CD14-positive monocyte (primary cell): Measurements from ENCODE around the gene SLC38A8. TPM values are rescaled to one million over a fixed set of nuclear protein-coding genes. Genes with fewer than 3 reads are reported as not detected.

Experiments
- DNase-seq, 3 donors: peaks; one replicate each; pipeline ENCODE4 v3.0.0-alpha.2; 2011 to 2022
- H2AFZ ChIP-seq: 2 replicates; pipeline ENCODE4 v1.6.0; 2012; ENCODE audit warnings: mild to moderate bottlenecking, low read depth, low read length, inconsistent platforms; ENCODE audit not compliant: insufficient read depth, poor library complexity, severe bottlenecking
- H3K27ac ChIP-seq, 2 donors: 1 replicate in 1 of 2; 2 replicates in 1 of 2; pipeline ENCODE4 v1.5.1; 2012 to 2013; ENCODE audit warnings: low read length in 2 of 2, control low read depth in 1 of 2, inconsistent platforms in 1 of 2, low read depth in 1 of 2, mild to moderate bottlenecking in 1 of 2
- H3K27me3 ChIP-seq, 2 donors: one replicate each; pipeline versions ENCODE4 v1.6.0 to v1.6.1; 2011 to 2013; ENCODE audit warnings: low read length in 2 of 2; ENCODE audit not compliant: control insufficient read depth in 2 of 2, insufficient read depth in 2 of 2
- H3K36me3 ChIP-seq, 2 donors: replicated peaks in 1 of 2; 1 replicate in 1 of 2; 2 replicates in 1 of 2; pipeline versions ENCODE4 v1.5.1 to v1.6.1; 2012 to 2013; ENCODE audit warnings: low read length in 2 of 2, control low read depth in 1 of 2, inconsistent platforms in 1 of 2, mild to moderate bottlenecking in 1 of 2; ENCODE audit not compliant: insufficient read depth in 2 of 2, control insufficient read depth in 1 of 2
- H3K4me1 ChIP-seq, 2 donors: 1 replicate in 1 of 2; 2 replicates in 1 of 2; pipeline versions ENCODE4 v1.5.1 to v1.6.1; 2012 to 2013; ENCODE audit warnings: low read length in 2 of 2, control low read depth in 1 of 2, inconsistent platforms in 1 of 2, mild to moderate bottlenecking in 1 of 2, moderate library complexity in 1 of 2; ENCODE audit not compliant: insufficient read depth in 2 of 2, control insufficient read depth in 1 of 2
- H3K4me2 ChIP-seq: replicated peaks from 2 replicates; pipeline ENCODE3; 2012; ENCODE audit warnings: low read length, moderate library complexity, mild to moderate bottlenecking; ENCODE audit not compliant: poor library complexity, severe bottlenecking; ENCODE audit errors: extremely low read depth
- H3K4me3 ChIP-seq, 3 experiments: fragments of 200-600 bp in 1 of 3; sonication (generic) in 1 of 3; replicated peaks in 1 of 3; 1 replicate in 2 of 3; 2 replicates in 1 of 3; pipeline ENCODE4 v1.5.1; 2011 to 2013; ENCODE audit warnings: low read length in 3 of 3, mild to moderate bottlenecking in 3 of 3, control low read depth in 2 of 3, low read depth in 2 of 3, inconsistent platforms in 1 of 3, moderate library complexity in 1 of 3
- H3K79me2 ChIP-seq: 2 replicates; pipeline ENCODE4 v1.6.0; 2012; ENCODE audit warnings: mild to moderate bottlenecking, control low read depth, inconsistent platforms, low read length, moderate library complexity; ENCODE audit not compliant: insufficient read depth
- H3K9ac ChIP-seq: 2 replicates; pipeline ENCODE4 v1.6.0; 2017; ENCODE audit warnings: low read length, mild to moderate bottlenecking; ENCODE audit not compliant: insufficient read depth, poor library complexity, severe bottlenecking
- H3K9me3 ChIP-seq, 2 donors: replicated peaks in 1 of 2; 1 replicate in 1 of 2; 2 replicates in 1 of 2; pipeline versions ENCODE4 v1.5.1 to v1.6.1; 2012 to 2013; ENCODE audit warnings: low read length in 2 of 2, control low read depth in 1 of 2; ENCODE audit not compliant: control insufficient read depth in 1 of 2, insufficient read depth in 1 of 2
- H4K20me1 ChIP-seq: 2 replicates; pipeline ENCODE4 v1.6.0; 2012; ENCODE audit warnings: mild to moderate bottlenecking, low read length, control low read depth, moderate library complexity; ENCODE audit not compliant: insufficient read depth
- H3K27ac Mint-ChIP-seq, 7 donors: one replicate each; pipeline ENCODE4 v1.8.0; 2020; ENCODE audit warnings: mild to moderate bottlenecking in 7 of 7, mixed read lengths in 7 of 7, moderate library complexity in 6 of 7, inconsistent platforms in 2 of 7
- H3K27me3 Mint-ChIP-seq, 3 donors: one replicate each; pipeline ENCODE4 v1.8.0; 2021 to 2022; ENCODE audit warnings: low read depth in 3 of 3, mild to moderate bottlenecking in 3 of 3, mixed read lengths in 3 of 3, moderate library complexity in 3 of 3, inconsistent platforms in 1 of 3
- H3K36me3 Mint-ChIP-seq, 2 donors: one replicate each; pipeline ENCODE4 v1.8.0; 2020; ENCODE audit warnings: mixed read lengths in 2 of 2, inconsistent platforms in 1 of 2, mild to moderate bottlenecking in 1 of 2
- H3K4me1 Mint-ChIP-seq: one replicate; pipeline ENCODE4 v1.8.0; 2020; ENCODE audit warnings: mild to moderate bottlenecking, mixed read lengths
- H3K4me3 Mint-ChIP-seq, 2 donors: one replicate each; pipeline ENCODE4 v1.8.0; 2020; ENCODE audit warnings: mild to moderate bottlenecking in 2 of 2, mixed read lengths in 2 of 2, moderate library complexity in 1 of 2
- H3K9me3 Mint-ChIP-seq, 7 donors: one replicate each; pipeline ENCODE4 v1.8.0; 2020 to 2022; ENCODE audit warnings: mixed read lengths in 7 of 7, mild to moderate bottlenecking in 6 of 7, moderate library complexity in 6 of 7, inconsistent platforms in 2 of 7
- WGBS: methylation state at CpG from one replicate; pipeline ENCODE4 v1.1.5; 2013; ENCODE audit warnings: missing lambda C conversion rate; ENCODE audit not compliant: insufficient coverage; 5-methylcytosine and 5-hydroxymethylcytosine counted together
- intact Hi-C, 2 donors: fragments of 100-400 bp; cut with micrococcal nuclease; formaldehyde crosslinking; loops; one replicate each; pipeline versions ENCODE4 v1.15.0 to v1.15.1; 2023
- polyA plus RNA-seq, 3 donors: library from polyadenylated mRNA; depleted of rRNA in 1 of 3; unstranded in 2 of 3; stranded (reverse) in 1 of 3; fragments of 300-500 nt in 2 of 3; fragments of >200 nt in 1 of 3; fragmentation: Illumina TruSeq in 2 of 3; gene quantifications; 1 replicate in 2 of 3; 2 replicates in 1 of 3; pipeline ENCODE4 v1.2.3, GENCODE V29; 2012 to 2021
- TF ChIP-seq, protein P1 (sequence below): fragments of 200-600 bp; IDR thresholded peaks from one replicate; pipeline ENCODE4 v1.8.0; 2022; ENCODE audit warnings: antibody characterized with exemption, mild to moderate bottlenecking

SLC38A8 gene
- polyA plus RNA-seq, 3 donors: not detected

- peaks cover 0 to 3% (median 0%) of the 10 kb centered on the region in 7 donors for H3K9me3 Mint-ChIP-seq
- no peak overlapping the region for H3K9ac ChIP-seq
- 73% methylated on average over 9 of the region's 12 CpGs for WGBS
These were observed 39.6 kb downstream of the SLC38A8 start for GRCh38 chr16:84003038-84003437.

DNA sequence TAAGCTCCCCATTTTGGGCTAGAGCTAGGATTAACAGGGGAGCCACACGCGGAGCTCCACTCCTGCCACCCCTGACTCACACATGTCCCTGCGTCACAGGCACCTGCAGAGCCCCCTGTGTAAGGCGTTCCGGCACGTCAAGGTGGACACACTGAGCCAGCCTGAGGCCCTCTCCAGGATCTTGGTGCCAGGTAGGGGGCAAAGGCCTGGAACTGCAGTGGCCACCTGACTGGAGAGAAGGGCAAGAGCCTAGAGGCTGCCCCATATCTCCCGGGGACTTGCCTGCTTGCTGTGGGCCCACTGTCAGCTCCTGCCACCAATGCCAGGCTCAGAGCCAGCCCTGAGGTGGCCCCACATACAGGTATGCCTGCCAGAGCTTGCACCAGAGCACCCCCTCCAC, 40.9 kb downstream of the SLC38A8 start:
- H3K36me3 ChIP-seq: no peaks in the 10 kb centered on the region
- H3K36me3 Mint-ChIP-seq: no peaks in the 10 kb centered on the region
- no peak for DNase-seq
- no peaks in the 10 kb centered on the region for H3K9me3 ChIP-seq
- H4K20me1 ChIP-seq: no peaks in the 10 kb centered on the region
- no peak overlapping the region for H3K9ac ChIP-seq
- H3K27ac Mint-ChIP-seq: no peak overlapping the region
- WGBS: 97% methylated on average over 4 of the region's 7 CpGs
- no peak overlapping the region for H3K4me3 ChIP-seq
- H3K4me1 ChIP-seq: no peaks in the 10 kb centered on the region
- H3K27ac ChIP-seq: no peak overlapping the region
- H3K79me2 ChIP-seq: no peaks in the 10 kb centered on the region
- peaks cover 32 to 52% (median 37%) of the 10 kb centered on the region in 3 donors for H3K27me3 Mint-ChIP-seq
- H3K4me2 ChIP-seq: no peak overlapping the region
- intact Hi-C loops: no loop called here
- no peak overlapping the region for H2AFZ ChIP-seq
- H3K4me3 Mint-ChIP-seq: no peak overlapping the region
- TF ChIP-seq, protein P1, sequence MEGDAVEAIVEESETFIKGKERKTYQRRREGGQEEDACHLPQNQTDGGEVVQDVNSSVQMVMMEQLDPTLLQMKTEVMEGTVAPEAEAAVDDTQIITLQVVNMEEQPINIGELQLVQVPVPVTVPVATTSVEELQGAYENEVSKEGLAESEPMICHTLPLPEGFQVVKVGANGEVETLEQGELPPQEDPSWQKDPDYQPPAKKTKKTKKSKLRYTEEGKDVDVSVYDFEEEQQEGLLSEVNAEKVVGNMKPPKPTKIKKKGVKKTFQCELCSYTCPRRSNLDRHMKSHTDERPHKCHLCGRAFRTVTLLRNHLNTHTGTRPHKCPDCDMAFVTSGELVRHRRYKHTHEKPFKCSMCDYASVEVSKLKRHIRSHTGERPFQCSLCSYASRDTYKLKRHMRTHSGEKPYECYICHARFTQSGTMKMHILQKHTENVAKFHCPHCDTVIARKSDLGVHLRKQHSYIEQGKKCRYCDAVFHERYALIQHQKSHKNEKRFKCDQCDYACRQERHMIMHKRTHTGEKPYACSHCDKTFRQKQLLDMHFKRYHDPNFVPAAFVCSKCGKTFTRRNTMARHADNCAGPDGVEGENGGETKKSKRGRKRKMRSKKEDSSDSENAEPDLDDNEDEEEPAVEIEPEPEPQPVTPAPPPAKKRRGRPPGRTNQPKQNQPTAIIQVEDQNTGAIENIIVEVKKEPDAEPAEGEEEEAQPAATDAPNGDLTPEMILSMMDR: no peak
- no peaks in the 10 kb centered on the region for H3K4me1 Mint-ChIP-seq
- H3K27me3 ChIP-seq: peaks cover 0 to 37% of the 10 kb centered on the region in 2 donors
- H3K9me3 Mint-ChIP-seq: peaks cover 0 to 3% (median 0%) of the 10 kb centered on the region in 7 donors

More at GRCh38 chr16:84003038-84003437, 39.6 kb downstream of the SLC38A8 start:
- no peak for DNase-seq
- intact Hi-C loops: no loop called here
- H3K36me3 ChIP-seq: no peaks in the 10 kb centered on the region
- H3K27ac ChIP-seq: no peak overlapping the region
- H2AFZ ChIP-seq: no peak overlapping the region
- H3K4me3 Mint-ChIP-seq: no peak overlapping the region
- H3K27me3 ChIP-seq: peaks cover 0 to 31% of the 10 kb centered on the region in 2 donors
- no peak overlapping the region for H3K4me2 ChIP-seq
- H3K4me3 ChIP-seq: no peak overlapping the region
- no peaks in the 10 kb centered on the region for H4K20me1 ChIP-seq
- no peaks in the 10 kb centered on the region for H3K36me3 Mint-ChIP-seq
- H3K27ac Mint-ChIP-seq: no peak overlapping the region
- H3K79me2 ChIP-seq: no peaks in the 10 kb centered on the region
- H3K4me1 Mint-ChIP-seq: no peaks in the 10 kb centered on the region
- no peaks in the 10 kb centered on the region for H3K4me1 ChIP-seq
- H3K27me3 Mint-ChIP-seq: peaks cover 29 to 38% (median 33%) of the 10 kb centered on the region in 3 donors
- TF ChIP-seq, protein P1: no peak
- H3K9me3 ChIP-seq: no peaks in the 10 kb centered on the region
